ENCODE results near the gene RPS6KA4. TPM values are rescaled to one million over a fixed set of nuclear protein-coding genes. Genes with fewer than 3 reads are reported as not detected.

RPS6KA4 gene
- total RNA-seq, 2 experiments from 2014 or later = 13.4 to 16.7 TPM

DNA sequence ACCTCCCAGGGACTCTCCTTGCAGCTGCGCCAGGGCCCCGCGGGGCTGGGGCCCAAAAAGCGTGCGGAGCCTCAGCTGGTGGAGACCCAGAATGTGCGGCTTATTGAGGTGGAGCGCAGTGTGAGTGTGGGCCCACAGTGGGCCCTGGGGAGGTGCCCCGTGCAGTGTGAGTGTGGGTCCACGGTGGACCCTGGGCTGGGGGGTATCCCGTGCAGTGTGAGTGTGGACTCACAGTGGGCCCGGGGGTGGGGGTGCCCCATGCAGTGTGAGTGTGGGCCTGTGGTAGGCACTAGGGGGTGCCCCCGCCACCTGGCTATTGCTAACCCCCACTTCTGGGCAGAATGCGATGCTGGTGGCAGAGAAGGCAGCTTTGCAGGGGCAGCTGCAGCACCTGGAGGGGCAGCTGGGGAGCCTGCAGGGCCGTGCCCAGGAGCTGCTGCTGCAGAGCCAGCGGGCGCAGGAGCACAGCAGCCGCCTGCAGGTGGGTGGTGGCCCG lies 7.8 kb upstream of the RPS6KA4 start:
- no peak overlapping the region for H3K27ac ChIP-seq (ENCODE audit: low read depth, low read length, poor library complexity, severe bottlenecking)
- no peaks in the 10 kb centered on the region for H3K9me2 ChIP-seq (ENCODE audit: insufficient read depth, low read length)
- intact Hi-C loops (cut with micrococcal nuclease; ENCODE audit: unreplicated experiment) = no loop called here
- TF ChIP-seq, protein P1, sequence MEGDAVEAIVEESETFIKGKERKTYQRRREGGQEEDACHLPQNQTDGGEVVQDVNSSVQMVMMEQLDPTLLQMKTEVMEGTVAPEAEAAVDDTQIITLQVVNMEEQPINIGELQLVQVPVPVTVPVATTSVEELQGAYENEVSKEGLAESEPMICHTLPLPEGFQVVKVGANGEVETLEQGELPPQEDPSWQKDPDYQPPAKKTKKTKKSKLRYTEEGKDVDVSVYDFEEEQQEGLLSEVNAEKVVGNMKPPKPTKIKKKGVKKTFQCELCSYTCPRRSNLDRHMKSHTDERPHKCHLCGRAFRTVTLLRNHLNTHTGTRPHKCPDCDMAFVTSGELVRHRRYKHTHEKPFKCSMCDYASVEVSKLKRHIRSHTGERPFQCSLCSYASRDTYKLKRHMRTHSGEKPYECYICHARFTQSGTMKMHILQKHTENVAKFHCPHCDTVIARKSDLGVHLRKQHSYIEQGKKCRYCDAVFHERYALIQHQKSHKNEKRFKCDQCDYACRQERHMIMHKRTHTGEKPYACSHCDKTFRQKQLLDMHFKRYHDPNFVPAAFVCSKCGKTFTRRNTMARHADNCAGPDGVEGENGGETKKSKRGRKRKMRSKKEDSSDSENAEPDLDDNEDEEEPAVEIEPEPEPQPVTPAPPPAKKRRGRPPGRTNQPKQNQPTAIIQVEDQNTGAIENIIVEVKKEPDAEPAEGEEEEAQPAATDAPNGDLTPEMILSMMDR (conservative IDR thresholded peaks at IDR 0.05; ENCODE audit: low read length) = no peak
- TF ChIP-seq EZH2phosphoT487 (IDR thresholded peaks at IDR 0.05; ENCODE audit: borderline replicate concordance, low read depth, low read length) = no peak
- peaks cover 12% of the 10 kb centered on the region; the same call in 1 of the 2 replicates for H3K36me3 ChIP-seq (ENCODE audit: insufficient read depth, low read length)
- no peaks in the 10 kb centered on the region for H4K20me1 ChIP-seq (ENCODE audit: insufficient read depth, low read length)
- H3K4me2 ChIP-seq (ENCODE audit: low read length) = no peak overlapping the region
- DNase-seq (ENCODE audit: low spot score) = no peak
- BruUV-seq (replicated peaks) = no TSS peak
- ChIA-PET CTCF (ENCODE audit: unreplicated experiment) (no interaction called here), POLR2A (interaction anchor here (1.5 kb wide), 1 partner anchor 34 kb away, joined by 4 read pairs; the partner anchor contains the start of genes PRDX5 and TRMT112)
- H2AFZ ChIP-seq (ENCODE audit: low read length) = no peak overlapping the region
- no peaks in the 10 kb centered on the region for H3K79me2 ChIP-seq (ENCODE audit: insufficient read depth, low read depth, low read length)
- H3K4me3 ChIP-seq (ENCODE audit: low read depth, low read length, poor library complexity, severe bottlenecking) = no peak overlapping the region
- peaks cover 17% of the 10 kb centered on the region for H3K4me1 ChIP-seq (ENCODE audit: insufficient read depth, low read length, poor library complexity, severe bottlenecking)
- no peaks in the 10 kb centered on the region for H3K9me3 ChIP-seq (ENCODE audit: low read length)

DNA sequence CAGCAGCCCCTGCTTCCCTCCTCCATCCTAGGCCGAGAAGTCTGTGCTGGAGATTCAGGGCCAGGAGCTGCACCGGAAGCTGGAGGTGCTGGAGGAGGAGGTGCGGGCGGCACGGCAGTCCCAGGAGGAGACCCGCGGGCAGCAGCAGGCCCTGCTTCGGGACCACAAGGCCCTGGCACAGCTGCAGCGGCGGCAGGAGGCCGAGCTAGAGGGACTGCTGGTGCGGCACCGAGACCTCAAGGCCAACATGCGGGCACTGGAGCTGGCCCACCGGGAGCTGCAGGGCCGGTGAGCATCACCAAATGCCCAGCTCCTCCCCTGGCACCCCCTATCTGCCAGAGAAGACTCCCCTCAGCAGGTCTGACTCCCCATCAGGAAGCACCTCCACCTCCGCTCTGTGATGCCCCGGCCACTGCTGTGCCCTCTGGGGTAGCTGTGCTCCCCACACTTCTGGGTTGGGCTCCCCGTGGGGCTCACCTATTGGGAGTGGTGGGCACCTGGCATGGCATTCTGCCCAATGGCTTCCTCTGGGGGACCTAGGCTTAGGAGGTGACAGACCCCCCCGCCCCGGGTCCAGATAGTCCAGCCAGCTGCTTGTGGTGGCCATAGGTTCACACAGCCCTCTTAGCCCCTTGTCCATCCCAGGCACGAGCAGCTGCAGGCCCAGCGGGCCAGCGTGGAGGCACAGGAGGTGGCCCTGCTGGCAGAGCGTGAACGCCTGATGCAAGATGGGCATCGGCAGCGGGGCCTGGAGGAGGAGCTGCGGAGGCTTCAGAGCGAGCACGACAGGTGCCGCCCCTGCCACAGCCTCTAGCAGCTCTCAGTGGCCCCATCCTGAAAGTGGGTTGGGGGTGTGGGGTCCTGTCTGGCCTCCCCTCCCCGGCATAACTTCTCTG lies 6.6 kb upstream of the RPS6KA4 start:
- Histone ChIP-seq H3K36me3 (ENCODE audit: insufficient read depth, low read length) (peaks cover 11% of the 10 kb centered on the region; the same call in 1 of the 2 replicates), H3K4me3 (ENCODE audit: low read depth, low read length, poor library complexity, severe bottlenecking) (no peak overlapping the region), H3K4me2 (ENCODE audit: low read length) (no peak overlapping the region), H3K9me2 (ENCODE audit: insufficient read depth, low read length) (no peaks in the 10 kb centered on the region), H3K79me2 (ENCODE audit: insufficient read depth, low read depth, low read length) (no peaks in the 10 kb centered on the region), H3K4me1 (ENCODE audit: insufficient read depth, low read length, poor library complexity, severe bottlenecking) (peaks cover 17% of the 10 kb centered on the region), H4K20me1 (ENCODE audit: insufficient read depth, low read length) (no peaks in the 10 kb centered on the region), H3K9me3 (ENCODE audit: low read length) (no peaks in the 10 kb centered on the region), H3K27ac (ENCODE audit: low read depth, low read length, poor library complexity, severe bottlenecking) (no peak overlapping the region), H2AFZ (ENCODE audit: low read length) (no peak overlapping the region)
- CTCF ChIA-PET (ENCODE audit: unreplicated experiment) = interaction anchor here (0.5 kb wide), 1 partner anchor 709 kb away, joined by 3 read pairs; no protein-coding TSS in a partner anchor
- intact Hi-C loops (cut with micrococcal nuclease; ENCODE audit: unreplicated experiment) = no loop called here
- DNase-seq (ENCODE audit: low spot score) = no peak
- POLR2A ChIA-PET = interaction anchor here (0.5 kb wide), 1 partner anchor 43 kb away, joined by 4 read pairs; no protein-coding TSS in a partner anchor
- no peak for TF ChIP-seq EZH2phosphoT487 (IDR thresholded peaks at IDR 0.05; ENCODE audit: borderline replicate concordance, low read depth, low read length)
- TF ChIP-seq, protein P1 (conservative IDR thresholded peaks at IDR 0.05; ENCODE audit: low read length) = no peak
- BruUV-seq (replicated peaks) = no TSS peak

All from OCI-LY7 (cell line).